Measurements from ENCODE around the gene IGFBP7. TPM values are rescaled to one million over a fixed set of nuclear protein-coding genes. Genes with fewer than 3 reads are reported as not detected.
A peak's percentile ranks its signal among the peaks of the same experiment; 100 is the strongest.

Gene IGFBP7
- total and polyA plus RNA-seq, 4 donors: 60.5 to 216 (median 205) TPM

GRCh38 chr4:57065730-57066482 is 44.3 kb downstream of the IGFBP7 start:
- H3K9ac ChIP-seq (ENCODE audit: low read depth in 1 of 2, low read length in 2 of 2): no peak overlapping the region
- peaks cover 0 to 8% (median 3%) of the 10 kb centered on the region in 4 donors for H3K4me1 ChIP-seq (ENCODE audit: control insufficient read depth in 4 of 4, insufficient read depth in 4 of 4, low read length in 3 of 4)
- no peak for TF ChIP-seq RAD21 (IDR thresholded peaks at IDR 0.05)
- no peaks in the 10 kb centered on the region for H3K36me3 ChIP-seq (ENCODE audit: control insufficient read depth in 4 of 4, insufficient read depth in 3 of 4, low read depth in 1 of 4, low read length in 3 of 4)
- WGBS: 78% methylated on average over 5 of the region's 5 CpGs
- no peaks in the 10 kb centered on the region for H3K9me3 ChIP-seq (ENCODE audit: control insufficient read depth in 4 of 4, low read length in 3 of 4)
- H3K4me3 ChIP-seq (ENCODE audit: low read depth in 1 of 3, low read length in 3 of 3): no peak overlapping the region
- no peak for DNase-seq (ENCODE audit: low spot score)
- H3K27me3 ChIP-seq (ENCODE audit: control insufficient read depth in 4 of 4, insufficient read depth in 4 of 4, low read length in 3 of 4): no peaks in the 10 kb centered on the region
- peak overlapping the region; percentile 56 for H3K27ac ChIP-seq (ENCODE audit: low read depth in 1 of 2, low read length in 2 of 2)

- TF ChIP-seq HNF4G (IDR thresholded peaks at IDR 0.05) (no peak), RAD21 (IDR thresholded peaks at IDR 0.05) (peak in 1 of 2 donors; percentile 14), REST (IDR thresholded peaks at IDR 0.05) (peak; percentile 76), JUND (IDR thresholded peaks at IDR 0.05) (peak; percentile 17 to 25), NR2F2 (IDR thresholded peaks at IDR 0.05) (peak; percentile 61), SP1 (IDR thresholded peaks at IDR 0.05) (peak; percentile 25), YY1 (IDR thresholded peaks at IDR 0.05) (peak; percentile 7)
- TF ChIP-seq, protein P1, sequence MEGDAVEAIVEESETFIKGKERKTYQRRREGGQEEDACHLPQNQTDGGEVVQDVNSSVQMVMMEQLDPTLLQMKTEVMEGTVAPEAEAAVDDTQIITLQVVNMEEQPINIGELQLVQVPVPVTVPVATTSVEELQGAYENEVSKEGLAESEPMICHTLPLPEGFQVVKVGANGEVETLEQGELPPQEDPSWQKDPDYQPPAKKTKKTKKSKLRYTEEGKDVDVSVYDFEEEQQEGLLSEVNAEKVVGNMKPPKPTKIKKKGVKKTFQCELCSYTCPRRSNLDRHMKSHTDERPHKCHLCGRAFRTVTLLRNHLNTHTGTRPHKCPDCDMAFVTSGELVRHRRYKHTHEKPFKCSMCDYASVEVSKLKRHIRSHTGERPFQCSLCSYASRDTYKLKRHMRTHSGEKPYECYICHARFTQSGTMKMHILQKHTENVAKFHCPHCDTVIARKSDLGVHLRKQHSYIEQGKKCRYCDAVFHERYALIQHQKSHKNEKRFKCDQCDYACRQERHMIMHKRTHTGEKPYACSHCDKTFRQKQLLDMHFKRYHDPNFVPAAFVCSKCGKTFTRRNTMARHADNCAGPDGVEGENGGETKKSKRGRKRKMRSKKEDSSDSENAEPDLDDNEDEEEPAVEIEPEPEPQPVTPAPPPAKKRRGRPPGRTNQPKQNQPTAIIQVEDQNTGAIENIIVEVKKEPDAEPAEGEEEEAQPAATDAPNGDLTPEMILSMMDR (IDR thresholded peaks at IDR 0.05; ENCODE audit: low read depth, low read length, missing input control): no peak
- Histone ChIP-seq H3K9me3 (ENCODE audit: control insufficient read depth in 4 of 4, low read length in 3 of 4) (no peaks in the 10 kb centered on the region), H3K36me3 (ENCODE audit: control insufficient read depth in 4 of 4, insufficient read depth in 3 of 4, low read depth in 1 of 4, low read length in 3 of 4) (no peaks in the 10 kb centered on the region), H3K9ac (ENCODE audit: low read depth in 1 of 2, low read length in 2 of 2) (no peak overlapping the region), H3K4me3 (ENCODE audit: low read depth in 1 of 3, low read length in 3 of 3) (no peak overlapping the region), H3K27ac (ENCODE audit: low read depth in 1 of 2, low read length in 2 of 2) (peak overlapping the region; percentile 56 to 69), H3K27me3 (ENCODE audit: control insufficient read depth in 4 of 4, insufficient read depth in 4 of 4, low read length in 3 of 4) (no peaks in the 10 kb centered on the region), H3K4me1 (ENCODE audit: control insufficient read depth in 4 of 4, insufficient read depth in 4 of 4, low read length in 3 of 4) (peaks cover 0 to 8% (median 3%) of the 10 kb centered on the region in 4 donors)
- no peak for DNase-seq (ENCODE audit: low spot score)
- WGBS: 73% methylated on average over 20 of the region's 20 CpGs
These were observed 45.1 kb downstream of the IGFBP7 start for GRCh38 chr4:57064811-57065711.

DNA sequence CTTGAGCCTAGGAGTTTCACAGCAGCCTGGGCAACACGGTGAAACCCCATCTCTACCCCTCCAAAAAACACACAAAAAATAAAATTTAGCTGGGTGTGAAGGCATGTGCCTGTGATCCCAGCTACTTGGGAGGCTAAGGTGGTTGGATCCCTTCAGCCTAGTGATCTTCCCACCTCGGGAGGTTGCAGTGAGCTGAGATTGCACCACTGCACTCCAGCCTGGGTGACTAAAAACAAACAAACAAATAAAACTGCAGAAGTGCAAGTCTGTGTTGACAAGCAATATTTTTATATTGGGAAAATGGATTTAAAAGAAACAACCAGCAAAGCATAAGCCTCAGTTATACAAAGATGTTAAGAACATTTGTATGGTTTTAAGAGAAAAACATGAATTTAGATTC is 46.1 kb downstream of the IGFBP7 start:
- peak overlapping the region in 1 of 2 donors; percentile 69 for H3K27ac ChIP-seq (ENCODE audit: low read depth in 1 of 2, low read length in 2 of 2)
- peaks cover 0 to 8% (median 3%) of the 10 kb centered on the region in 4 donors for H3K4me1 ChIP-seq (ENCODE audit: control insufficient read depth in 4 of 4, insufficient read depth in 4 of 4, low read length in 3 of 4)
- H3K9me3 ChIP-seq (ENCODE audit: control insufficient read depth in 4 of 4, low read length in 3 of 4): no peaks in the 10 kb centered on the region
- WGBS: 61% methylated on average over 2 of the region's 2 CpGs
- no peak for DNase-seq (ENCODE audit: low spot score)
- no peaks in the 10 kb centered on the region for H3K36me3 ChIP-seq (ENCODE audit: control insufficient read depth in 4 of 4, insufficient read depth in 3 of 4, low read depth in 1 of 4, low read length in 3 of 4)
- H3K9ac ChIP-seq (ENCODE audit: low read depth in 1 of 2, low read length in 2 of 2): no peak overlapping the region
- no peak overlapping the region for H3K4me3 ChIP-seq (ENCODE audit: low read depth in 1 of 3, low read length in 3 of 3)
- H3K27me3 ChIP-seq (ENCODE audit: control insufficient read depth in 4 of 4, insufficient read depth in 4 of 4, low read length in 3 of 4): no peaks in the 10 kb centered on the region
- TF ChIP-seq HNF4A (conservative IDR thresholded peaks at IDR 0.05): no peak
- TF ChIP-seq, protein P1 (IDR thresholded peaks at IDR 0.05; ENCODE audit: low read depth, low read length, missing input control): no peak
- TF ChIP-seq EGR1 (IDR thresholded peaks at IDR 0.05; ENCODE audit: low read depth in 2 of 2): no peak
- TF ChIP-seq NR2F2 (IDR thresholded peaks at IDR 0.05): no peak
- no peak for TF ChIP-seq HNF4G (IDR thresholded peaks at IDR 0.05)
- TF ChIP-seq FOXA1 (IDR thresholded peaks at IDR 0.05): no peak
- TF ChIP-seq GABPA (IDR thresholded peaks at IDR 0.05 in 1 of 2, conservative IDR thresholded peaks at IDR 0.05 in 1 of 2): no peak
- TF ChIP-seq TAF1 (conservative IDR thresholded peaks at IDR 0.05): no peak
- TF ChIP-seq MAX (IDR thresholded peaks at IDR 0.05): no peak
- no peak for TF ChIP-seq YY1 (IDR thresholded peaks at IDR 0.05)
- no peak for TF ChIP-seq SP1 (IDR thresholded peaks at IDR 0.05)

Data from liver (tissue), 9 donors.